ENCODE results near the gene CUEDC1. TPM values are rescaled to one million over a fixed set of nuclear protein-coding genes. Genes with fewer than 3 reads are reported as not detected.

The CUEDC1 gene
- total RNA-seq, 1 donor from 2014 or later, result 14.5 TPM

- no peak for DNase-seq (ENCODE audit: low read depth)
- TF ChIP-seq CTCF (conservative IDR thresholded peaks at IDR 0.05; ENCODE audit: low read depth, low read length), result no peak
- H3K4me3 ChIP-seq (ENCODE audit: low read depth, low read length), result no peak overlapping the region
These were observed 43.8 kb upstream of the CUEDC1 start for GRCh38 chr17:57999010-57999495.

- no peak for TF ChIP-seq CTCF (conservative IDR thresholded peaks at IDR 0.05; ENCODE audit: low read depth, low read length)
- no peak for DNase-seq (ENCODE audit: low read depth)
- H3K4me3 ChIP-seq (ENCODE audit: low read depth, low read length), result no peak overlapping the region
These were observed 42.0 kb upstream of the CUEDC1 start for GRCh38 chr17:57997085-57997809.

- no peak for DNase-seq (ENCODE audit: low read depth)
- H3K4me3 ChIP-seq (ENCODE audit: low read depth, low read length), result no peak overlapping the region
- peak; percentile 77 for TF ChIP-seq CTCF (conservative IDR thresholded peaks at IDR 0.05; ENCODE audit: low read depth, low read length)
These were observed 40.1 kb upstream of the CUEDC1 start for GRCh38 chr17:57995076-57995956.

GRCh38 chr17:57994436-57994835 is 39.2 kb upstream of the CUEDC1 start:
- H3K4me3 ChIP-seq (ENCODE audit: low read depth, low read length), result no peak overlapping the region
- TF ChIP-seq CTCF (conservative IDR thresholded peaks at IDR 0.05; ENCODE audit: low read depth, low read length), result no peak
- no peak for DNase-seq (ENCODE audit: low read depth)

- DNase-seq (ENCODE audit: low read depth), result no peak
- no peak overlapping the region for H3K4me3 ChIP-seq (ENCODE audit: low read depth, low read length)
- TF ChIP-seq CTCF (conservative IDR thresholded peaks at IDR 0.05; ENCODE audit: low read depth, low read length), result no peak
These were observed 38.5 kb upstream of the CUEDC1 start for GRCh38 chr17:57993471-57994365.

GRCh38 chr17:57991537-57991936 is 36.3 kb upstream of the CUEDC1 start:
- H3K4me3 ChIP-seq (ENCODE audit: low read depth, low read length), result no peak overlapping the region
- no peak for DNase-seq (ENCODE audit: low read depth)
- no peak for TF ChIP-seq CTCF (conservative IDR thresholded peaks at IDR 0.05; ENCODE audit: low read depth, low read length)
